Smooth muscle cell of trachea (primary cell): Measurements from ENCODE around the gene SLC22A6. TPM values are rescaled to one million over a fixed set of nuclear protein-coding genes. Genes with fewer than 3 reads are reported as not detected.

Source experiments
- total RNA-seq: library from RNA; depleted of rRNA; stranded (reverse); fragments of >200 nt; gene quantifications from 2 replicates; pipeline ENCODE4 v1.2.1, GENCODE V29; 2014

SLC22A6 gene
- total RNA-seq: not detected in 2 replicates

GRCh38 chr11:62984451-62984991 lies at the start of gene SLC22A6:
SLC22A6 (minus strand) TSS chr11:62984967; CDS start chr11:62984690, 277 bp downstream.

GRCh38 chr11:63015521-63016215 lies 30.9 kb upstream of the SLC22A6 start, which contains the start of gene SLC22A8:
SLC22A8 (minus strand) TSS chr11:63015841; CDS start chr11:63014958, 883 bp downstream.

Other genes with a start within 250 kb of the SLC22A6 start
- gene ZBTB3, start 230.8 kb downstream of the SLC22A6 start, total RNA-seq: 14.1 and 17.4 TPM in 2 replicates
- gene POLR2G, start 223.4 kb downstream of the SLC22A6 start, total RNA-seq: 41.0 and 73.6 TPM in 2 replicates
- 26.3 and 27.2 TPM in 2 replicates for gene TAF6L, start 213.6 kb downstream of the SLC22A6 start, total RNA-seq
- 40.7 and 52.1 TPM in 2 replicates for gene TMEM179B, start 197.6 kb downstream of the SLC22A6 start, total RNA-seq
- gene TMEM223, start 193.0 kb downstream of the SLC22A6 start, total RNA-seq: 14.7 and 19.0 TPM in 2 replicates
- gene NXF1, start 179.5 kb downstream of the SLC22A6 start, total RNA-seq: 23.7 and 30.3 TPM in 2 replicates
- 47.5 and 48.1 TPM in 2 replicates for gene STX5, start 152.9 kb downstream of the SLC22A6 start, total RNA-seq
- not detected in 2 replicates for gene TEX54, start 152.1 kb downstream of the SLC22A6 start, total RNA-seq
- gene WDR74, start 145.4 kb downstream of the SLC22A6 start, total RNA-seq: 26.3 and 48.0 TPM in 2 replicates
- gene SLC3A2, start 104.1 kb downstream of the SLC22A6 start, total RNA-seq: 172 and 241 TPM in 2 replicates
- gene CHRM1, start 63.6 kb downstream of the SLC22A6 start, total RNA-seq: not detected in 2 replicates
- gene SLC22A8, start 30.9 kb upstream of the SLC22A6 start, total RNA-seq: not detected in 2 replicates
- not detected in 2 replicates for gene SLC22A24, start 159.3 kb upstream of the SLC22A6 start, total RNA-seq